ENCODE measurements around the gene PIP5K1B.

The PIP5K1B gene

DNA sequence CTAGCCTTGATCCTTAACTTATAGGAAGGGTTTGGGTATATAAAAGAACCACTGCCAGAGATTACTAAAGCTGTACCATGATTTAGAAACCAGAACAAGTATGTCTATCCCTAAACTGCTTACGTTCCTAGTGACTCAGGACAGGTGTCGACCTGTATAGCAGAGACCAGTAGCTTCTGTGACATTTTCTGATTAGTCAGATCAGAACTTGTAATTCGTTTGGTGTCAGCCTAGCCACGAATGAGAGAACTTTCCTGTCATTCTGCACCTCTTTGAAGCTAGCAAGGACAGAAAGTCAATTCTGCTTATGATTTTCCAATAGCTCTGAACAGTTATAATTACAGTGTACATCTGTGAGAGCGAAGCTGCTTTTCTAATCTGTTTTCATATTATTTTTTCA lies 269.4 kb downstream of the PIP5K1B start:
- no peaks in the 10 kb centered on the region for H3K9me2 ChIP-seq (replicated peaks; ENCODE audit: control insufficient read depth, low read length)
- H3K79me2 ChIP-seq (ENCODE audit: control insufficient read depth, low read length) = no peaks in the 10 kb centered on the region
- H3K27ac ChIP-seq (ENCODE audit: low read depth, low read length) = no peak overlapping the region
- H3K4me1 ChIP-seq (ENCODE audit: control insufficient read depth, low read length) = peaks cover 6% of the 10 kb centered on the region
- H3K9me3 ChIP-seq (ENCODE audit: control insufficient read depth, insufficient read depth, low read length) = no peaks in the 10 kb centered on the region
- H3F3A ChIP-seq (ENCODE audit: control insufficient read depth, insufficient read depth) = no peaks in the 10 kb centered on the region
- H3K27me3 ChIP-seq (ENCODE audit: control insufficient read depth, low read length) = no peaks in the 10 kb centered on the region
- no peak for TF ChIP-seq EZH2phosphoT487 (IDR thresholded peaks at IDR 0.05; ENCODE audit: borderline replicate concordance, low read length)
- TF ChIP-seq, protein P1, sequence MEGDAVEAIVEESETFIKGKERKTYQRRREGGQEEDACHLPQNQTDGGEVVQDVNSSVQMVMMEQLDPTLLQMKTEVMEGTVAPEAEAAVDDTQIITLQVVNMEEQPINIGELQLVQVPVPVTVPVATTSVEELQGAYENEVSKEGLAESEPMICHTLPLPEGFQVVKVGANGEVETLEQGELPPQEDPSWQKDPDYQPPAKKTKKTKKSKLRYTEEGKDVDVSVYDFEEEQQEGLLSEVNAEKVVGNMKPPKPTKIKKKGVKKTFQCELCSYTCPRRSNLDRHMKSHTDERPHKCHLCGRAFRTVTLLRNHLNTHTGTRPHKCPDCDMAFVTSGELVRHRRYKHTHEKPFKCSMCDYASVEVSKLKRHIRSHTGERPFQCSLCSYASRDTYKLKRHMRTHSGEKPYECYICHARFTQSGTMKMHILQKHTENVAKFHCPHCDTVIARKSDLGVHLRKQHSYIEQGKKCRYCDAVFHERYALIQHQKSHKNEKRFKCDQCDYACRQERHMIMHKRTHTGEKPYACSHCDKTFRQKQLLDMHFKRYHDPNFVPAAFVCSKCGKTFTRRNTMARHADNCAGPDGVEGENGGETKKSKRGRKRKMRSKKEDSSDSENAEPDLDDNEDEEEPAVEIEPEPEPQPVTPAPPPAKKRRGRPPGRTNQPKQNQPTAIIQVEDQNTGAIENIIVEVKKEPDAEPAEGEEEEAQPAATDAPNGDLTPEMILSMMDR (IDR thresholded peaks at IDR 0.05; ENCODE audit: low read depth, low read length, poor library complexity, severe bottlenecking) = no peak
- no peak overlapping the region for H3K4me3 ChIP-seq (ENCODE audit: low read length)
- H3K4me2 ChIP-seq (ENCODE audit: low read length) = no peak overlapping the region
- H3K36me3 ChIP-seq (ENCODE audit: control insufficient read depth, low read length) = no peaks in the 10 kb centered on the region
- no peaks in the 10 kb centered on the region for H4K20me1 ChIP-seq (ENCODE audit: control insufficient read depth, insufficient read depth, low read depth, low read length)

GRCh38 chr9:68974901-68975300 lies 269.9 kb downstream of the PIP5K1B start:
- Histone ChIP-seq H3F3A (ENCODE audit: control insufficient read depth, insufficient read depth) (no peaks in the 10 kb centered on the region), H3K4me2 (ENCODE audit: low read length) (no peak overlapping the region), H3K27me3 (ENCODE audit: control insufficient read depth, low read length) (no peaks in the 10 kb centered on the region), H3K9me2 (replicated peaks; ENCODE audit: control insufficient read depth, low read length) (no peaks in the 10 kb centered on the region), H3K9me3 (ENCODE audit: control insufficient read depth, insufficient read depth, low read length) (no peaks in the 10 kb centered on the region), H3K4me1 (ENCODE audit: control insufficient read depth, low read length) (peaks cover 10% of the 10 kb centered on the region), H3K27ac (ENCODE audit: low read depth, low read length) (no peak overlapping the region), H3K4me3 (ENCODE audit: low read length) (no peak overlapping the region), H3K79me2 (ENCODE audit: control insufficient read depth, low read length) (no peaks in the 10 kb centered on the region), H4K20me1 (ENCODE audit: control insufficient read depth, insufficient read depth, low read depth, low read length) (no peaks in the 10 kb centered on the region), H3K36me3 (ENCODE audit: control insufficient read depth, low read length) (no peaks in the 10 kb centered on the region)
- TF ChIP-seq, protein P1 (IDR thresholded peaks at IDR 0.05; ENCODE audit: low read depth, low read length, poor library complexity, severe bottlenecking) = no peak
- TF ChIP-seq EZH2phosphoT487 (IDR thresholded peaks at IDR 0.05; ENCODE audit: borderline replicate concordance, low read length) = no peak

DNA sequence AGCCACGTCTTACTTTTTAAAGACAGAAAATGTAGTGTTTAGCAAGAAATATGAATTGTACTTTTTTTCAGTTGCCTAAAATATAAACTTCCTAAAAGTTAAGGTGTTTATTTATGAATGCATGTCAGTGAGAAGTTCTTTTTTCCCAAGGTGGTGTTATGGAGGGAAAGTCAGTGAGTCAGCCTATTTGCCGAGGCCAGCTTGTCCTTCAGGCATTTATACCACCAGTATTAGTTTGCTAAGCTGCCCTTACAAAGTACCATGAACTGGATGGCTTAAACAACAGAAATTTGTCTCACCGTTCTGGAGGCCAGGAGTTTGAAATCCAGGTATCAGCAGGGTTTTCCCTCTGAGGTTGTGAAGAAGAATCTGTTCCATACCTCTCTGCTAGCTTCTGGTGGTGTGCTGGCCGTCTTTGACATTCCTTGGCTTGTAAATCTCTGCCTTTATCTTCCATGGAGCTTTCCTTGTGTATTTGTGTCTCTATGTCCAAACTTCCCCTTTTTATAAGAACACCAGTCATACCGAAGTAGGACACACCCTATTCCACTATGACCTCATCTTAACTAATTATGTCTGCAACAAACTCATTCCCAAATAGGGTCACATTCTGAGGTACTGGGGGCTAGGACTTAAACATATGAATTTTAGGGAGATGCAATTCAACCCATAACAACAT lies 270.5 kb downstream of the PIP5K1B start:
- Histone ChIP-seq H3K27ac (ENCODE audit: low read depth, low read length) (no peak overlapping the region), H3K9me3 (ENCODE audit: control insufficient read depth, insufficient read depth, low read length) (no peaks in the 10 kb centered on the region), H3K9me2 (replicated peaks; ENCODE audit: control insufficient read depth, low read length) (no peaks in the 10 kb centered on the region), H3F3A (ENCODE audit: control insufficient read depth, insufficient read depth) (no peaks in the 10 kb centered on the region), H3K27me3 (ENCODE audit: control insufficient read depth, low read length) (no peaks in the 10 kb centered on the region), H3K4me2 (ENCODE audit: low read length) (no peak overlapping the region), H3K4me3 (ENCODE audit: low read length) (no peak overlapping the region), H3K4me1 (ENCODE audit: control insufficient read depth, low read length) (peaks cover 15% of the 10 kb centered on the region), H3K36me3 (ENCODE audit: control insufficient read depth, low read length) (no peaks in the 10 kb centered on the region), H3K79me2 (ENCODE audit: control insufficient read depth, low read length) (no peaks in the 10 kb centered on the region), H4K20me1 (ENCODE audit: control insufficient read depth, insufficient read depth, low read depth, low read length) (no peaks in the 10 kb centered on the region)
- TF ChIP-seq, protein P1 (IDR thresholded peaks at IDR 0.05; ENCODE audit: low read depth, low read length, poor library complexity, severe bottlenecking) = no peak
- no peak for TF ChIP-seq EZH2phosphoT487 (IDR thresholded peaks at IDR 0.05; ENCODE audit: borderline replicate concordance, low read length)
